ENCODE data around the gene CTNS. TPM values are rescaled to one million over a fixed set of nuclear protein-coding genes. Genes with fewer than 3 reads are reported as not detected.

The CTNS gene
- total RNA-seq, 1 donor from 2014 or later: 17.2 TPM

GRCh38 chr17:3657588-3657869, 21.0 kb downstream of the CTNS start:
- peaks cover 9% of the 10 kb centered on the region for H3K27me3 Mint-ChIP-seq (ENCODE audit: unreplicated experiment)
- no peaks in the 10 kb centered on the region for H3K36me3 Mint-ChIP-seq (ENCODE audit: unreplicated experiment)
- no peak for DNase-seq
- H3K9me3 Mint-ChIP-seq (ENCODE audit: unreplicated experiment): no peaks in the 10 kb centered on the region
- H3K4me1 Mint-ChIP-seq (ENCODE audit: low read depth, unreplicated experiment): no peaks in the 10 kb centered on the region
- H3K4me3 Mint-ChIP-seq (ENCODE audit: unreplicated experiment): no peak overlapping the region
- TF ChIP-seq CTCF (IDR thresholded peaks at IDR 0.05; ENCODE audit: partially characterized antibody, unreplicated experiment): no peak
- H3K27ac Mint-ChIP-seq (ENCODE audit: unreplicated experiment): no peak overlapping the region

DNA sequence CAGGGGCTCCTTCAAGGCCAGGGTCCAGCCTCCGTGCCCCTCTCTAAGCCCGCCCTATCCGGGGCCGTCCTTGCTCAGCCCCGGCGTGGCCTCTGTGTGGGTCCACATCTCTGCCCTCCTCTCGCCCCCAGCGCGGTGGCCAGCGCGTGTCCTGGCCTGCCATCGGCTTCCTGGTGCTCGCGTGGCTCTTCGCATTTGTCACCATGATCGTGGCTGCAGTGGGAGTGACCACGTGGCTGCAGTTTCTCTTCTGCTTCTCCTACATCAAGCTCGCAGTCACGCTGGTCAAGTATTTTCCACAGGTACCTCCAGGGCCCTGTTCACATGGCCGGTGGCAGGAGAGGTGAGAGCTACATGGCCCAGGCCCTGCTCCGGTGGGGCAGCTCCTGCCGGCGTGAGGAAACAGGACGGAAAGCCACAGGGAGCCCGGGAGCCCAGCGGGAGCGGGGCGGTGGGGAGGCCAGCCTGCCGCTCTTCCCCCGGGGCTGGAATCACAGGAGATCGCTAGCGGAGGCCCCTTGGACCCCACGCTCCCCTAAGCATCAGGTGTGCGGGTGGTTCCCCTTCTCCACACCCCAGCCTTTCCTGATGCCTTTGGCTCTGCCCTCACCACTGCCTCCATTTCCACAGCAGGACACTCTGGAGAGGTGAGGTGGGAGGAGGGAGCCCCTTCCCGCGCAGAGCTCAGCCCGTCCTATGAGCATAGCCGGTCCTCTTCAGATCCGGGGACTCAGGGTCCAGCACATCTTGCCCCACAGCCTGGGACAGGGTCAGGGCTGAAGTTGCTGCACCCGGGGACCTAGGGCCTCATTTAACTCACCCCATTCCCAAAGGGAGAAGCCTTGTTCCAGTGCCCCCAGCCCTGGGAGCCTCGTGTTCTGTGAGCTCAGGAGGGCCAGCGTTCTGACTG, 21.6 kb downstream of the CTNS start:
- no peak for TF ChIP-seq CTCF (IDR thresholded peaks at IDR 0.05; ENCODE audit: partially characterized antibody, unreplicated experiment)
- Mint-ChIP-seq H3K4me1 (ENCODE audit: low read depth, unreplicated experiment) (peaks cover 3% of the 10 kb centered on the region), H3K4me3 (ENCODE audit: unreplicated experiment) (no peak overlapping the region), H3K27me3 (ENCODE audit: unreplicated experiment) (peaks cover 12% of the 10 kb centered on the region), H3K27ac (ENCODE audit: unreplicated experiment) (no peak overlapping the region), H3K36me3 (ENCODE audit: unreplicated experiment) (no peaks in the 10 kb centered on the region), H3K9me3 (ENCODE audit: unreplicated experiment) (peaks cover 4% of the 10 kb centered on the region)
- DNase-seq: no peak

DNA sequence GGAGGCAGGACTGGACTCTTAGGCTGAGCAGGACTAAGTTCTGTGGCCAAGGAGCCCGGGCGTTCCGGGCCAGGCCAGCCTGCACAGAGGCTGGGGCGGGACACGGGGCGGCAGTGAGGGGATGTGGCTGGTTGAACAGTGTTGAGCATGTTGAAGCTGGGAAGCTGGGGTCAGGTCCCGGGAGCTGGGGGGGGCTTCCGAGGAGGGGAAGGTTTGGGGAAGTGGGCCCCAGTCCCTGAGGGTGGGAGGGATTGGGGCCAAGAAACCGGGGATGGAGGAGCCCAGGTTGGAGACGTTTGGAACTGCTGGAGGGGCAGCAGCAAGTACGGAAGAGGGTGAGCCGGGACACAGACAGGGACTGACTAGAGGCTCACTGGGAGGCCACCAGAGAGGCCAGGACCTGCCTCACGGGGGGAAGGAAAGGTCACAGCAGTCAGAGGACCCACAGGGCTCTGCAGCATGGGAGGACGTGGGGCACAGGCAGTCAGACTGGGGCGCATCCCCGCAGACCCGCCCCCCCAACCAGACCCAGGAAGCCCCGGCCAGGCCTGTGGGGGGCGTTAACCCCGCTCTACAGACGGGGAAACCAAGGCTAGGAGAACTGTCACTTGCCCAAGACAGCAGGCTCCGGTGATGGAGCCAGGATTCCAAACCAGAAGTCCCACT, 22.4 kb downstream of the CTNS start:
- no peak for DNase-seq
- peaks cover 7% of the 10 kb centered on the region for H3K9me3 Mint-ChIP-seq (ENCODE audit: unreplicated experiment)
- H3K36me3 Mint-ChIP-seq (ENCODE audit: unreplicated experiment): no peaks in the 10 kb centered on the region
- H3K4me1 Mint-ChIP-seq (ENCODE audit: low read depth, unreplicated experiment): peaks cover 5% of the 10 kb centered on the region
- no peak overlapping the region for H3K4me3 Mint-ChIP-seq (ENCODE audit: unreplicated experiment)
- H3K27ac Mint-ChIP-seq (ENCODE audit: unreplicated experiment): no peak overlapping the region
- TF ChIP-seq CTCF (IDR thresholded peaks at IDR 0.05; ENCODE audit: partially characterized antibody, unreplicated experiment): no peak
- peaks cover 17% of the 10 kb centered on the region for H3K27me3 Mint-ChIP-seq (ENCODE audit: unreplicated experiment)

- no peaks in the 10 kb centered on the region for H3K36me3 Mint-ChIP-seq (ENCODE audit: unreplicated experiment)
- H3K27ac Mint-ChIP-seq (ENCODE audit: unreplicated experiment): no peak overlapping the region
- peaks cover 14% of the 10 kb centered on the region for H3K9me3 Mint-ChIP-seq (ENCODE audit: unreplicated experiment)
- peaks cover 12% of the 10 kb centered on the region for H3K4me1 Mint-ChIP-seq (ENCODE audit: low read depth, unreplicated experiment)
- DNase-seq: no peak
- no peak for TF ChIP-seq CTCF (IDR thresholded peaks at IDR 0.05; ENCODE audit: partially characterized antibody, unreplicated experiment)
- H3K4me3 Mint-ChIP-seq (ENCODE audit: unreplicated experiment): no peak overlapping the region
- peaks cover 22% of the 10 kb centered on the region for H3K27me3 Mint-ChIP-seq (ENCODE audit: unreplicated experiment)
Measured at GRCh38 chr17:3659541-3660111, 23.1 kb downstream of the CTNS start.
